ENCODE results near the gene BAIAP2L1. TPM values are rescaled to one million over a fixed set of nuclear protein-coding genes. Genes with fewer than 3 reads are reported as not detected.

BAIAP2L1 gene
- total RNA-seq, 1 donor: under 0.01 TPM

DNA sequence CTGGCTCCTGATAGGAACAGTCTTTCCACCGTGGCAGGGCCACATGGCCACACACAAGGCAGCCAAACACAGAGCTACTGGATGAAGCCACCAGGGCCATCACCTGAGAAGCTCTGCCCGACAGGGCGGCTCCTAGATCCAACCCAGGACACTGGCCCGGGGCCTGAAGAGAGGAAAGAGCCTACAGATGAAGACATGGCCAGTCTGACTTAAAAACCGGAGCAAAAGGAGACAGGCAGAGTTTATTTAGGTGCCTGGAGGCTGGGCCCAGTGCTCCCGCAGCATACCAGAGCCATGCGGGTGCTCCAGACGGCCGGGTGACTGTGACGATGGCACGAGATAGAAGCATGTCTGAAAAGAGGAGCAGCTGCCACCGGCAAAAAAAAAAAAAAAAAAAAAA, 152.7 kb downstream of the BAIAP2L1 start:
- DNase-seq (ENCODE audit: low read depth in 2 of 3, low spot score in 2 of 3): no peak

DNA sequence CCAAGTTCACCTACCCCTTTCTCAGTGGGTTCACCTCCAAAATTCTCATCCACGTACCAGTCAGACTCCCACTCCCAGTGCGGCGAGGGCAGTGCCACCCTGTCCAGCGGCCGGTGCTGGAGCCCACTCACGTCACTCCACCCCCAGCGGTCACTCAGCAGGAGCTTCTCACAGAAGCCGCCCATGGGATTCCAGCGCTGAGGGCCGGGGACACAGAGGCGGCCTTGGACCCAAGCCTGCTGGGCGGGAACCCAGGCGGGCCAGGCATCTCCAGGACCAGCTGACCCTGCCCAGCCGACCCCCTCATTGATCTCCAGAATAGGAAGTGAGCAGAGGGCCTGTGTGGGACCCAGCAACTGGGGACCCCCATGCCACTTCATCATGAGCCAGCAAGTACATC, 156.0 kb downstream of the BAIAP2L1 start:
- DNase-seq (ENCODE audit: low read depth in 2 of 3, low spot score in 2 of 3): no peak

DNA sequence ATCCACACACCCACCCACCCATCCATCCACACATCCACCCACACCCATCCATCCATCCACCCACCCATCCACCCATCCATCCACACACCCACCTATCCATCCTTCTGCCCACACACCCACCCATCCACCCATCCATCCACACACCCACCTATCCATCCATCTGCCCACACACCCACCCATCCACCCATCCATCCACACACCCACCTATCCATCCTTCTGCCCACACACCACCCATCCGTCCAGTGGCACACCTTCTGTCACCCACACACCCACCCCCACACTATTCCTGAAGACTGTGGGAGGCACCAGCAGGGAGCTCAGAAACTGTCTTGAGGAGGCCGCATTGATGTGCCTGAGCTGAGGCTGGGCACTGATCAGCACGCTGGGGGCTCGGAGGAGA, 158.0 kb downstream of the BAIAP2L1 start:
- no peak for DNase-seq (ENCODE audit: low read depth in 2 of 3, low spot score in 2 of 3)

DNA sequence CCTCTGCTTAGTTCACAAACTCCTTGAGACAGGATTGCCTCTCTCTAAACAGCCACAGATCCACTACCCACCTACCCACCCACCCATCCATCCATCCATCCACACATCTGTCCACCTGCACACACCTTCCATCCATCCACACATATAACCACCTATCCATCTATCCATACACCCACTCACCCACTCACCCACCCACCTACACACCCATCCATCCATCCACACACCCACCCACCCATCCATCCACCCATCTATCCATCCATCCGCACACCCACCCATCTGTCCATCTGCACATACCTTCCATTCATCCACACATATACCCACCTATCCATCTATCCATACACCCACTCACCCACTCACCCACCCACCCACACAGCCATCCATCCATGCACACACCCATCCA, 158.5 kb downstream of the BAIAP2L1 start:
- DNase-seq (ENCODE audit: low read depth in 2 of 3, low spot score in 2 of 3): no peak

DNA sequence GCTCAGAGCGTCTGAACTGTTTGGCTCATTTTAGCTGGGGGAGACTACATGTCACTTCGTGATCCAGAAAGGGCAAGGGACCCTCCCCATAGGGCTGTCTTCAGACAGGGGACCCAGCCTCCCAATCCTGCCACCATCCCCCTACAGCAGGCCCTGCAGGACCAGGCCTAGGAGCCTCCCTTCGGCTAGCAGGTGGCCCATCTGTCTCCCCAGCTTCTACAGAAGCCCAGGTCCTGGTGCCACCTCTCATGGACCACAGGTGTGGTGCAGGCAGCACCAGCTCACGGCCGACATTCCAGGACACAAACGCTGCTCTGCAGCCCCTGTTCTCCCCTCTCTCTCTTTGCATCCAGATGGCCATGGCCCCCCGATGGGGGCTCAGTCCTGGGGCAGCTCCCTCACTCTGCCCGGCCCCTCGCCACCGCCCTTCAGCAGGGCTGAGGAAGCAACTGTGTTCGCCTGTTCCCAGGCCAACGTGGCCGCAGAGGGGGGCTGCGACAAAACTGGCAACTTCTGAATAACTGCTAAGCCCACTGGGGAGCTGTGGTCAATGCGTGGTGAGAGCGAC, 159.1 kb downstream of the BAIAP2L1 start:
- no peak for DNase-seq (ENCODE audit: low read depth in 2 of 3, low spot score in 2 of 3)

Other genes starting within 250 kb of the BAIAP2L1 start
- 0.27 TPM for gene BHLHA15, start 189.7 kb downstream of the BAIAP2L1 start, total RNA-seq
- 24.5 TPM for gene TECPR1, start 148.9 kb downstream of the BAIAP2L1 start, total RNA-seq
- gene BRI3, start 119.4 kb downstream of the BAIAP2L1 start, total RNA-seq: 30.2 TPM
- gene NPTX2, start 216.2 kb upstream of the BAIAP2L1 start, total RNA-seq: 18.0 TPM